Measurements from ENCODE around the gene SWT1.
A peak's percentile ranks its signal among the peaks of the same experiment; 100 is the strongest.

SWT1 gene

GRCh38 chr1:185325413-185325812, 168.4 kb downstream of the SWT1 start:
- no peak for DNase-seq

GRCh38 chr1:185328255-185328654, 171.3 kb downstream of the SWT1 start:
- DNase-seq = no peak

DNA sequence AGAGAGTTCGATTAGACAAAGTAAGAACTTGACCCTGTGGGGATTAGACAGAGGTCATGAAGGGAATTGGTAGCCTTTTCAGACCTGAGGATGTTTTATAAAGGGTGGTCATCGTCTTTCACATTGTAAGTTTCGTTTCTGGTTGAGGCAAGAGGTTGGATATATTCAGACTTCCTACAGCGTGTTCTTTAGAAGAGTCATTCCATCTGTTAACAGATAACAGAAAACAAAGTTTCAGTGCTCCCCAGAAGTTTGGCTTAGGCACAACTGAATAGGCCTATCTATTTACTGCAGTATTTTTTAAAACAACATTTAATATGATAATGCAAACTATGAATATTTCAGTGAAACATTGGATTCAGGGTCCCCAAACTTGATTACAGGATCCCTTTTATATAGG, 177.2 kb downstream of the SWT1 start:
- DNase-seq = no peak

DNA sequence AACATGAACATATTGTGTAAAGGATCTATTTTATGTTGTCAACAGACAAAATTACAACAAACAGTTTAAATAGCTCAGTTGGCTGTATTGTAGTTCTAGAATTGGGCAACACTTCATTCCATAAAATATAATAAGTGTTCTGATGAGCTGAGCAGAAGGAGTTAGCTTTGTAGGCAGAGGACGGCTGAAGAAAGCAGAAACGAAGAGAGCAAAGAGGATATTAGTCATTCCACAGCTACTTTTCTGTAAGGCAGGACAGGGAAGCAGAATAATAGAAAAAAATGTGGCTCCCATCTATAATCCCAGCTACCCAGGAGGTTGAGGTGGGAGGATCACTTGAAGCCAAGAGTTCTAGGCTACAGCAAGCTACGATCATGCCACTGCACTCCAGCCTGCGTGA, 180.3 kb downstream of the SWT1 start:
- DNase-seq = peak; percentile 28 to 58

GRCh38 chr1:185338719-185339622, 182.0 kb downstream of the SWT1 start:
- DNase-seq = peak; percentile 87 to 92

DNA sequence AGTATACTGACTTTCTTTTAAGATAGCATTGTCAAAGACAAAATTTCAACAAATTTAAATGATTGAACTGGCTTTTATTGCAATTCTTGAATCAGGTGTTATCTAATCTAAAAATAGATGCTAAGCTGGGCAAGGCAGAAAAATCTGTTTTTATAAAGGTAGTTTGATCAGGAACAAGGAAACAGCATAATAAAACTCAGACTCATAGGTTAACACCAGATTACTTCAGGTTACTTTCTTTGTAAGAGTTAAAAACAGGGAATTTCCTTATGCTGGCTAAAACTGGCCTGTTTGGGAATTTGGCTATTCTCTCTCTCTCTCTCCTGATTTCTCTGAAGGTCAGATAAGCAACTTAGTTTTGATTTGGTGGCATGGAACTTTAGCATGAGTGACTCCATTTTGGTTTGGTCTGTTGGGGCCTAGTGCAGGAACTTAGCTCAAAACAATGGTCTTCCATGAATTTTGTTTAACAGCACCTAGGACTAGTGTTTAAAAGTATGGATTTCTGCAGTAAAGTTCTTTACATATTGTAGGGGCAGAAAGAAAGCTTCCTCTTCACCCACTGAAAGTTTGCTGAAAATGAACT, 184.3 kb downstream of the SWT1 start:
- no peak for DNase-seq
